NCI-H146 treated with DMSO at 0.1 percent for 48 hours (cell line): ENCODE results near the gene GSTM4.
"Not testable (repeated sequence)": the region's sequence is repeated elsewhere in the genome, so short reads cannot be mapped to it uniquely, and the experiment has no call there.

ENCODE experiments used
- DNase-seq: peaks from one replicate; lab custom pipeline; 2025; ENCODE audit not compliant: unreplicated experiment; lab: John Stamatoyannopoulos, UW

Gene GSTM4

DNA sequence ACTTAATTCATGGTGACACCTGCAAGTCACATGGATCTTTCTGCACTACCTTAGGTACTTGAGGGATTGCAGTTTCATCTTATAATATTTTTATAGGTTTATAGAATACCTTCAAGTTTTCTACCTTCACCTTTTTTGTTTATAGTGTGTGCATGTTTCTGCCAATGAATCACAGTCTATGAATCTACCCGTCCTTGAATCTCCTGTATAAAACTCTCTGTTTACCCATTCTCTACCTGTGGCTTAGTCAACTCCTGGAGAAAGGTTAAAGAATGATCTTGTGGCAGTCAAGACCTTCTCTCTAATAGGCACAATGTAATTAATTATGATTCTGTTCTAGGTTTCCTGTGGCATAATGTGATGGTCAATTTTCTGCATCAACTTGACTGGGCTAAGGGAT, 8.8 kb downstream of the GSTM4 start:
- no peak for DNase-seq

DNA sequence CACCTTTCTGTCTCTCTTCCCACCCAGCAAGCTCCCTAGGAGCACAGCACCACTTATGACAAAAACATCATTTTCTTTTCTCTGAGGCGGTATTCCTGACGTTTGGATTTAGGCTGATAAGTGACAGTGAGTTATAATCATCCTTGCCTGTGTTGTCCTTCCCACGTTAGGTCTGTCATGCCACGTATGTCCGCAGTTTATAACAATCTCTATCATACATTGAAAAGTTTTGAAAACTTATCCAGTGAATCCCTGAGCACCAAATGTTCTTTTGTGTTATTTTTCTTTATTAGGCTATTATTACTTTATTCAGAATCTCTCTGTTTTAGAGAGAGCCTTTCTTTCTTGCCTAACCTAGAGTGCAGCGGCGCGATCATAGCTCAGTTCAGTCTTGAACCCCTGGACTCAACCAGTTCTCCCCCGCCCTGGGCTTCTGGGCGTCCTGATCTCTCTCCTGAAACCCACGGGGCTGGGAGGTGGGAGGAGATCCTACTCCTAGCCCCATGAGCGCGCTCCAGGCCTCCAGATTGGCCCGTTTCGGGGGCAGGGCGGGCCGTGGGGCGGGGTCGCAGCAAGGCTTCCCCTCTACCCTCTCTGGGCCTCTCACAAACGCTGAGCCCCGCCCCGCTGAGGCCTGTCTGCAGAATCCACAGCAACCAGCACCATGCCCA, 11.7 kb downstream of the GSTM4 start, which contains the start of gene GSTM2:
GSTM2 (plus strand) TSS at position 606 of the 671 bp plus-strand sequence; CDS start at position 665, 59 bp downstream.
- DNase-seq: peak; percentile 75

DNA sequence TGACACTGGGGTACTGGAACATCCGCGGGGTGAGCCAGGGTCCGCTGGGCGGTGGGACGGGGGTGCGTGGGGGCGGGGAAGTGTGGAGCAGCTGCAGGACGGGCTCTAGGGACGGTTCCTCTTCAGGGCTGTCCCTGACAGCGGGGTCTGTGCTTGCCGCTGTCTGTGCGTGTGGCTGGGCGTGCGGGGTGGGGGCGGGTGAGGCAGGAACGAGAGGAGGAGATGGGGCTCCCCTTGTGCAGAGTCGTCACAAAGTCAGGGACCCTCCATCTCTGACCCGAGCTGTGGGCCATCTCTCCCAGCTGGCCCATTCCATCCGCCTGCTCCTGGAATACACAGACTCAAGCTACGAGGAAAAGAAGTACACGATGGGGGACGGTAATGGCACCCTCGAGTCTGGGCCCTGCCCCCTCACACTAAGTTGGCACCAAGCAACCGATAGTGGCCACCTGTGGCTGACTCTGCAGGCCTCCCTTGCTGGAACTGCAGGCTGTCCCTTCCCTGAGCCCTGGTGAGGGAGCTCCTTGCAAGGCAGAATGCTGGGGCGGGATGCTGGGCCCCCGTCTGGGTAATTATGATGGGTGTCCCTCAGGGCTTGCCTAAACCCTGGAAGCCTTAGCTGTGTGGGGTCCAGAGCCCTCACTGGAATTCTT, 12.3 kb downstream of the GSTM4 start:
- no peak for DNase-seq

DNA sequence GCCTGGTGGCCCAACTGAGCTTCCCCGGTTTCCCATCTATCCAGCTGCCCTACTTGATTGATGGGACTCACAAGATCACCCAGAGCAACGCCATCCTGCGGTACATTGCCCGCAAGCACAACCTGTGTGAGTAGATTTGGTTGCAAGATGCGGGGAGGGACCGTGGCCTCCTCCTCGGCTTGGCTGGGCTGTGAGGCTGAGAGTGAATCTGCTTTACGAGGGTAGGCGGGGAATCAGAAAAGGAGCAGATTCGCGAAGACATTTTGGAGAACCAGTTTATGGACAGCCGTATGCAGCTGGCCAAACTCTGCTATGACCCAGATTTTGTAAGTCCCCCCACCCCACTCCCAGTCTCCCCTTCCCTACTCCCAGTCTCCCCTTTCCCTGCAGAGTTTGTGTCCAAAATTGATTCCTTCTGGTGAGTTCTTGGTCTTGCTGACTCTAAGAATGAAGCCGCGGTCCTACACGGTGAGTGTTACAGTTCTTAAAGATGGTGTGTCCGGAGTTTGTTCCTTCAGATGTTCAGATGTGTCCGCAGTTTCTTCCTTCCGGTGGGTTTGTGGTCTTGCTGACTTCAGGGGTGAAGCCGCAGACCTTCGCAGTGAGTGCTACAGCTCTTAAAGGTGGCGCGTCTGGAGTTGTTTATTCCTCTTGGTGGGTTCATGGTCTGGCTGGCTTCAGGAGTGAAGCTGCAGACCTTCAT, 13.5 kb downstream of the GSTM4 start:
- no peak for DNase-seq

DNA sequence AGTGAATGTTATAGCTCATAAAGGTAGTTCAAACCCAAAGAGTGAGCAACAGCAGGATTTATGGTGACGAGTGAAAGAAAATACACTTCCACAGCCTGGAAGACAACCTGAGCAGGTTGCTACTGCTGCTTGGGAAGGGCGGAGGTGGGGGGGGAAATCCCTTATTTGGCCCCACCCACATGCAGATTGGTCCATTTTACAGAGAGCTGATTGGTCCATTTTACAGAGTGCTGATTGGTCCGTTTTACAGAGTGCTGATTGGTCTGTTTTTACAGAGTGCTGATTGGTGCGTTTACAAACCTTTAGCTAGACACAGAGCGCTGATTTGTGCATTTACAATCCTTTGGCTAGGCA, 14.0 kb downstream of the GSTM4 start:
- not testable (repeated sequence) for DNase-seq

DNA sequence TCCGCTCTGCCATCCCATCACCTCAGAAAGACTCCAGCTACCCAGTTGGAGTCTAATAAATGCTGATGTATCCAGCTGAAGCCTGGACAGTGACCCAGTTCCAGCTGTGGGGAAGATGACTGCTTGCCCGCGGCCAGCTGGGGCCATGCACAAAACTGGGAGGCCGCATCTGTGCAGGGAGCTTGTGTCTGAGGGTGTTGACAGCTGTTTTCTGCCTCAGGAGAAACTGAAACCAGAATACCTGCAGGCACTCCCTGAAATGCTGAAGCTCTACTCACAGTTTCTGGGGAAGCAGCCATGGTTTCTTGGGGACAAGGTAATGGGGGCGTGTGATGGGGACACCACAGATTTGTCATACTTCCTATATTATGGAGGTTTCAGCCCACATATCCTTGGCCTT, 15.2 kb downstream of the GSTM4 start:
- DNase-seq: no peak

DNA sequence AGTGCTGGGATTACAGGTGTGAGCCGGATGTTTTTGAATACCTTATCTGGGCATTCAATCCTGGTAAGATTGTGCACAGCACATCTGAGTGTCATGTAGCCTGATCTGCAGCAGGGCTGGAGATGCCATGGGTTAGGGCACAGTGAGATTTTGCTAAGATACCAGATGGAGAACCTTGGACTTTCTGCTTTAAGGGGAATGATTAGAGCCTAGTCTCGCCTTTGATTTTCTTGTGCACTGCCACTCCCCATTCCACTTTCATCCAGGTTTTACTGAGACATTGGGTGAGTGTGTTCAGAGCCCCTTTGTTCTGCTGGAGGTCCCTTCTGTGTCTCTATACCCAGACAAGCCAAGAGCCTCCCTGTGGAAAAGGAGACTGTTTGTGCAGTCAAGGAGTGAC, 18.0 kb downstream of the GSTM4 start:
- DNase-seq: not testable (repeated sequence)

DNA sequence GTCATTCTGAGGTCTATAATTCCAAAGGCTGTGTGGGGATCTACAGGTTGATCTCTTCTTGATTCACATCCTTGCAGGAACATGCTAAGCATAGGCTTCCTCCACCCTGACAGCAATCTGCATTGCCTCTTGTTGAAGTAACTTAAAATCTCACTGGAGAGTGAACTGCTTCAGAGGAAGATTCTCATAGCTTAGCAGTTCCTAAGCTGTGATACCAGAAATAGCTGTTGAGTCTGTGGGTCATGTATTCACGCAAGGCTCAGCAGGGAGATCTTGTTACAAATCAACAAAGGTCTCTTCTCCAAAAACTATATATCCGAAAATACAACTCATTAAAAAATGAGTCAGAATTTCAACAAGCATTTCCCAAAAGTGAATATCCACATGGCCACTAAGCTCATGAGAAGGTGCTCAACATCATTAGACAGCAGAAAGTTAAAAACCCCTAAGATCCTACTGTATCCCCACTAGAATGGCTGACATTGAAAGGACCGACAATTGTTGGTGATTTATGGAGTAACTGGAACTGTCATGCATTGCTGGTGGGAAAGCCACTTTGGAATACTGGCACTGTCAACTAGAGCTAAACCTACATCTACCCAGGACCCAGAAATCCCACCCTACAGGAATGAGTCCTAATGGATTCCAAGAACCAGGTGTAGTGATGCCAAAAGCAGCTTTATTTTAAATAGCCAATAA, 20.9 kb downstream of the GSTM4 start:
- not testable (repeated sequence) for DNase-seq

DNA sequence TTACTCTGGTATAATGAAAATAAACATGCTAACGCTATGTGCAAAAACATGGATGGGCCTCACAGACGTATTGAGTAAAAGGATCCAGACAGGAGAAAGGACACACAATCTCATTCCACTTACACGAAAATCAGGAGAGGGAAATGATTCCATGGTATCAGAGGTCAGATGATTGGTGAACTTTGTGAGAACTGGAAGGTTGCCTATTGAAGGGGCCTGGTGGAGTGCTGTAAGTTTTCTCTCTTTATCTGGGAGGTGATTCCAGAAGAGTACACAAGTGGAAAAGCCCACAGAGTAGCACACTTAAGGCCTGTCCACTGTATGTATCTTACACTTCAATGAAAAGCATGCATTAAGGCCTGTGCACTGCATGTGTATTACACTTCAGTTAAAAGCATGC, 21.6 kb downstream of the GSTM4 start:
- DNase-seq: no peak

DNA sequence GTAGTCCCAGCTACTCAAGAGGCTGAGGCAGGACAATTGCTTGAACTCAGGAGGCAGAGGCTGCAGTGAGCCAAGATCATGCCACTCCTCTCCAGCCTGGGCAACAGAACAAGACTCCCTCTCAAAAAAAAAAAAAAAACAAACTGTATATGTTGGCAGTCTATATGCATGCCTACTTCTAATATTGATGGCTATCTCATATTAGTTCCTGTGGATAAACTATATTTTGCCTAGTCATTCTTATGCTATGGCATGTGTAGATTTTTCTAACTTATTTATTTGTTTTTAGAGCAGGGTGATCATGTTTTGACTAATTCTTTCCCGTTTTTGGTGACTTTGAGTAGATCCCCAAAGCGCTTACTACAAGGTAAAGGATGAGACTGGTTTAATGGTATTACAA, 22.7 kb downstream of the GSTM4 start:
- not testable (repeated sequence) for DNase-seq

DNA sequence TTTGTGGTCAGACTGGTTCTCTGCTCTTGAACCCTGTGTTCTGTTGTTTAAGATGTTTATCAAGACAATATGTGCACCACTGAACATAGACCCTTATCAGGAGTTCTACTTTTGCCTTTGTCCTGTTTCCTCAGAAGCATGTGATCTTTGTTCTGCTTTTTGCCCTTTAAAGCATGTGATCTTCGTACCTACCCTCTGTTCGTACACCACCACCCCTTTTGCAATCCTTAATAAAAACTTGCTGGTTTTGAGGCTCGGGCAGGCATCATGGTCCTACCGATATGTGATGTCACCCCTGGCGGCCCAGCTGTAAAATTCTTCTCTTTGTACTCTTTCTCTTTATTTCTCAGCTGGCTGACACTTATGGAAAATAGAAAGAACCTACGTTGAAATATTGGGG, 28.9 kb downstream of the GSTM4 start:
- DNase-seq: not testable (repeated sequence)

DNA sequence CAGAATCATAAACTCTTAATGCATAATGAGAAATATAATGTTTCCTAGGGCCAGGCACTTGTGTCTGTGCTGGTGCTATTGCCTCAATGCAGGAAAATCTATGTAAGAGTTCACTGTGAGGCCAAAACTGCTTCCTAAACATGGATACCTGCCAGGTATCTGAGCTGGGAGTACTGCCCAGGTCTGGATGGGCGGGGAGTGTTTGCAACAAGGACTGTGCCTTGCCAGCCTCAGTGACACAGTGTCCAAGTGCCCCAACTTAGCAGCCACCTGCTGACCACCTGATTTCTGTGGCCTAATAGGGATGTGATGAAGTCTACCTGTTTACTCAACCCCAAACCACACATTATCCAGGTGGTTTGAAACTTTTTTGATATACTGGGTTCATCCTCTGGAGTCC, 29.5 kb downstream of the GSTM4 start:
- not testable (repeated sequence) for DNase-seq

DNA sequence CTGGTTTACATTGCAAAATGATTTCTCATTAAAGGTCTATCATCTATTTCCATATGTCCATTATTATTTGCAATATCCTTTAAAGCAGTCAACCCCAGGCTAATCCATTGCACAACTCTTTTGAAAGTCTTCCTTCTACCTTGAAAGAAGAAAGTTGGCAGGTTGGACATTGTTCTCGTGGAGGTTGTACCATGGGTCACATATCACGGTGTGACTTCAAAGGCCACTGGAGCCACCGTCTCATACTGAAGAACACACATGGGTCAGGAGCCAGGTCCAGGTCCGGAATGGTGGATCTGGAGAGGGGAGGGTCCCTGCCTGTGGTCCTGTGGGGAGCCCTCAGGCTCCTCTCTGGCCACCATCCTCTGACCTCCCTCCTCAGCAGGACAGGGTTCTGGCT, 30.0 kb downstream of the GSTM4 start:
- not testable (repeated sequence) for DNase-seq

DNA sequence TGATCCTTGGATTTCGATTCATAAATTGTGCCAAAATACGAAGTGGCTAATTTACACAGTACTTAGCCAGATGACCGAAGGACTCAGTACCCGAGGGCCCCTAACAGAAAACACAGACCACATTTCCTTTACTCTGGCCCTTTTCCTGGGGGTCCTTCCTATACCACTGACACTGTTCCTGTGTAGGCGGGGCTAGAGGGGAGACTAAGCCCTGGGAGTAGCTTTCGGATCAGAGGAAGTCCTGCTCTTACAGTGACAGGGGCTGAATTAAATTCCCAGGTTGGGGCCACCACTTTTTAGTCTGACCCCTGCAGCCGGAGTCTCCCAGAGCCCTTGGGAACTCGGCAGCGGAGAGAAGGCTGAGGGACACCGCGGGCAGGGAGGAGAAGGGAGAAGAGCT, 31.2 kb downstream of the GSTM4 start:
- DNase-seq: not testable (repeated sequence)

DNA sequence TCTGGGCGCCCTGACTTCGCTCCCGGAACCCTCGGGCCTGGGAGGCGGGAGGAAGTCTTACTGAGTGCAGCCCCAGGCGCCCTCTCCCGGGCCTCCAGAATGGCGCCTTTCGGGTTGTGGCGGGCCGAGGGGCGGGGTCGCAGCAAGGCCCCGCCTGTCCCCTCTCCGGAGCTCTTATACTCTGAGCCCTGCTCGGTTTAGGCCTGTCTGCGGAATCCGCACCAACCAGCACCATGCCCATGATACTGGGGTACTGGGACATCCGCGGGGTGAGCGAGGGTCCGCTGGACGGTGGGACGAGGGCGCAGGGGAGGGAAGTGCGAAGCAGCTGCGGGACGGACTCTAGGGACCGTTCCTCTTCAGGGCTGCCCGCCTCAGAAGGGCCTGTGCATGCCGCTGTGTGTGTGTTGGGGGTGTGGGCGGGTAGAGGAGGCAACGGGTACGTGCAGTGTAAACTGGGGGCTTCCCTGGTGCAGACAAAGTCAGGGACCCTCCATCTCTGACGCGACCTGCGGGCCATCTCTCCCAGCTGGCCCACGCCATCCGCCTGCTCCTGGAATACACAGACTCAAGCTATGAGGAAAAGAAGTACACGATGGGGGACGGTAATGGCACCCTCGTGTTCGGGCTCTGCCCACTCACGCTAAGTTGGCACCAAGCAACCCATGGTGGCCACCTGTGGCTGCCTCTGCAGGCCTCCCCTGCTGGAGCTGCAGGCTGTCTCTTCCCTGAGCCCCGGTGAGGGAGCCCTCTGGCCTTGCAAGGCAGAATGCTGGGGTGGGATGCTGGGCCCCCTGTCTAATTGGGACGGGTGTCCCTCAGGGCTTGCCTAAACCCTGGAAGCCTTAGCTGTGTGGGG, 32.0 kb downstream of the GSTM4 start, which contains the start of gene GSTM1:
GSTM1 (plus strand) TSS at position 177 of the 859 bp plus-strand sequence; CDS start at position 234, 57 bp downstream.
- DNase-seq: no peak

DNA sequence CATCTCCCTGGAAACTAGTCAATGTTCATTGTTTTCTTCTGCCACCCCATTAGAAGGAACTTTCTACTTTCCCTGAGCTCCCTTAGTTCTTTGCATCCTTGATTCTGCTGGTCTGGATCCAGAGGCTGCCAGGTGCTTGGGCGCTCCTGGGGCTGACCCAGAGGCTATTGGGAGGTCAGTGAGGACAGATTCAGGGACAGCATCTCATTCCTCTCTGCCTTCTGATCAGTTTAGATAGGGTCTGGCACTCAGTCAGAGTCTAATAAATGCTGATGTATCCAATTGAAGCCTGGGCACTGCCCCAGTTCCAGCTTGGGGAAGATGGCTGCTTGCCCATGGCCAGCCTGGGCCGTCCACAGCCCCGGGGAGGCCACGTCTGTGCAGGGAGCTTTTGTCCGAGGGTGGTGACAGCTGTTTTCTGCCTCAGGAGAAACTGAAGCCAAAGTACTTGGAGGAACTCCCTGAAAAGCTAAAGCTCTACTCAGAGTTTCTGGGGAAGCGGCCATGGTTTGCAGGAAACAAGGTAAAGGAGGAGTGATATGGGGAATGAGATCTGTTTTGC, 34.0 kb downstream of the GSTM4 start:
- no peak for DNase-seq

DNA sequence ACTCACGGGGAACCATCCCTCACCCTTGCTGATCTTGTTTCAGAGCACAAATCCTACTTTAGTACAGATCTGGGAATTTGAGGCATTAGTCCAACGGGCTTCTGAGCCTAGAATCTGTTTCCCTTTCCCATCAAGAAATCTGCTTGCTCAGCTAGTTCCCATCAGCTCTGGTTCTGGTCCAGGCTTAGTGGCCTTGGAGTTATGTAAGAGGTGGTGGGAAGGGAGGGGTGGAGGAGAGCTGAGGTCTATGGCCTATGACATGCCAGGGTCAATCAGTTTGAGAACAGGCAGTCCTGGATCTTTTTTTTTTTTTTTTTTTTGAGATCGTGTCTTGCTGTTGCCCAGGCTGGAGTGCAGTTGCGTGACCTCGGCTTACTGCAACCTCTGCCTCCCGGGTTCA, 35.9 kb downstream of the GSTM4 start:
- no peak for DNase-seq

DNA sequence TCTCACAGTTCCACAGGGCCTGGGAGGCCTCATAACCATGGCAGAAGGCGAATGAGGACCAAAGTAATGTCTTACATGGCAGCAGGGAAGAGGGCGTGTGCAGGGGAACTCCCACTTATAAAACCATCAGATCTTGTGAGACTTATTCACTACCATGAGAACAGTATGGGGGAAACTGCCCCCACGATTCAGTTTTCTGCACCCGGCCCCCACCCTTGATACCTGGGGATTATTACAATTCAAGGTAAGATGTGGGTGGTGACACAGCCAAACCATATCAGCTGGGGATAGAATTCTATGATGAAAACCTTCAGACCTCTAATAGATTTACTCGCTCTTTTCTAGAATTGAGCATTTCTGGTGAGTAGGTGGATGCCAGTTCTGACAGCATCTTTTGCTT, 38.5 kb downstream of the GSTM4 start:
- not testable (repeated sequence) for DNase-seq

DNA sequence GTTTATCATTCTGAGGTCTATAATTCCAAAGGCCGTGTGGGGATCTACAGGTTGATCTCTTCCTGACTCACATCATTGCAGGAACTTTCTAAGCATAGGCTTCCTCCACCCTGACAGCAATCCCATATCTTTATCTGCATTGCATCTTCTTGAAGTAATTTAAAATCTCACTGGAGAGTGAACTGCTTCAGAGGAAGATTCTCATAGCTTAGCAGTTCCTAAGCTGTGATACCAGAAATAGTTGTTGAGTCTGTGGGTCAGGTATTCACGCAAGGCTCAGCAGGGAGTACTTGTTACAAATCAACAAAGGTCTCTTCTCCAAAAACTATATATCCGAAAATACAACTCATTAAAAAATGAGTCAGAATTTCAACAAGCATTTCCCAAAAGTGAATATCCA, 39.2 kb downstream of the GSTM4 start:
- DNase-seq: not testable (repeated sequence)

DNA sequence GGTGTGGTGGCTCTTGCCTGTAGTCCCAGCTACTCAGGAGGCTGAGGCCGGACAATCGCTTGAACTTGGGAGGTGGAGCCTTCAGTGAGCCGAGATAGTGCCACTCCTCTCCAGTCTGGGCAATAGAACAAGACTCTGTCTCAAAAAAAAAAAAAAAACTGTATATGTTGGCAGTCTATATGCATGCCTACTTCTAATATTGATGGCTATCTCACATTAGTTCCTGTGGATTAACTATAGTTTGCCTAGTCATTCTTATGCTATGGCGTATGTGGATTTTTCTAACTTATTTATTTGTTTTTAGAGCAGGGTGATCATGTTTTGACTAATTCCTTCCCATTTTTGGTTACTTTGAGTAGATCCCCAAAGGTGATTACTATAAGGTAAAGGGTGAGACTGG, 41.2 kb downstream of the GSTM4 start:
- no peak for DNase-seq
